Activated CD8-positive, alpha-beta T cell treated with anti-CD3 and anti-CD28 coated beads for 36 hours (primary cell): ENCODE results near the gene PGC. TPM values are rescaled to one million over a fixed set of nuclear protein-coding genes. Genes with fewer than 3 reads are reported as not detected.
A peak's percentile ranks its signal among the peaks of the same experiment; 100 is the strongest.

Experiments
- ATAC-seq: fragments of 200-7000 bp; cut with Tn5 transposase; one replicate; pipeline ENCODE4 v1.10.0; 2021; ENCODE audit warnings: mild to moderate bottlenecking, moderate library complexity
- CTCF ChIA-PET: fragments of 350-600 bp; sonication (Branson Sonifier 250); formaldehyde crosslinking; loops from one replicate; lab custom pipeline; 2021; ENCODE audit warnings: antibody characterized with exemption; lab: Charles Lee
- POLR2A ChIA-PET: fragments of 350-600 bp; sonication (Branson Sonifier 250); formaldehyde crosslinking; loops from one replicate; lab custom pipeline; 2021; ENCODE audit warnings: antibody characterized with exemption; lab: Charles Lee
- DNase-seq: peaks from one replicate; pipeline ENCODE4 v3.0.0-alpha.2; 2020
- H3K27ac Mint-ChIP-seq: one replicate; pipeline ENCODE4 v1.8.0; 2021; ENCODE audit warnings: mild to moderate bottlenecking, mixed read lengths
- H3K27me3 Mint-ChIP-seq: one replicate; pipeline ENCODE4 v1.8.0; 2021; ENCODE audit warnings: mixed read lengths
- H3K36me3 Mint-ChIP-seq: one replicate; pipeline ENCODE4 v1.8.0; 2021; ENCODE audit warnings: low read depth, mixed read lengths
- H3K4me1 Mint-ChIP-seq: one replicate; pipeline ENCODE4 v1.8.0; 2021; ENCODE audit warnings: low read depth, mixed read lengths
- H3K4me3 Mint-ChIP-seq: one replicate; pipeline ENCODE4 v1.8.0; 2021; ENCODE audit warnings: mild to moderate bottlenecking, moderate library complexity, mixed read lengths
- H3K9me3 Mint-ChIP-seq: one replicate; pipeline ENCODE4 v1.8.0; 2021; ENCODE audit warnings: mixed read lengths
- intact Hi-C: fragments of 100-400 bp; cut with micrococcal nuclease; formaldehyde crosslinking; loops from one replicate; pipeline ENCODE4 v1.10.0; 2022
- total RNA-seq, 2 experiments: library from RNA; stranded (reverse); gene quantifications; one replicate each; pipeline ENCODE4 v1.2.3, GENCODE V29; 2021
- TF ChIP-seq, protein P1 (sequence below): fragments of 200-600 bp; IDR thresholded peaks from one replicate; pipeline ENCODE4 v1.8.0; 2022; ENCODE audit warnings: antibody characterized with exemption, mild to moderate bottlenecking

Gene PGC
- total RNA-seq, 2 experiments from 2014 or later, result not detected

DNA sequence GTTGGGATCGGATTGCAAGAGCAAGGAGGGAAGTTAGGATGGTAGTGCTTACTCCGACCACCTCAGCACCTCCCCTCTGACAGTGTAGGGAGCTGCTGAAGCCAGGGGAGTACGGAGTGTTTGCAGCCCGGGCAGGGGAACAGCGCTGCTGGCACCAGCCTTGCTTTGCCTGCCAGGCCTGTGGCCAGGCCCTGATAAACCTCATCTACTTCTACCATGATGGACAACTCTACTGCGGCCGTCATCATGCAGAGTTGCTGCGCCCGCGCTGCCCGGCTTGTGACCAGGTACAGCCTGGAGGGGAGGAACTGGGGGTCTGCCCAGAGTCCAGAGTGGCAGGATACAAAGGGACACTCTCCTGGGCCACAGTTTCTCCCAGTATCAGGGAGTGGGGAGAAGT lies 38.1 kb upstream of the PGC start:
- ChIA-PET POLR2A (interaction anchor here (0.8 to 4.8 kb wide), 3 partner anchors 136 to 263 kb away, joined by 4 to 49 read pairs (median 37); partner anchors contain the start of genes BYSL, MED20 and TAF8), CTCF (interaction anchor here (0.7 to 12.8 kb wide), 14 partner anchors 9 to 319 kb away, joined by 3 to 214 read pairs (median 4); partner anchors contain the start of genes BYSL, MED20 and TAF8)
- H3K4me1 Mint-ChIP-seq, result peaks cover 23% of the 10 kb centered on the region
- H3K27ac Mint-ChIP-seq, result no peak overlapping the region
- TF ChIP-seq, protein P1, sequence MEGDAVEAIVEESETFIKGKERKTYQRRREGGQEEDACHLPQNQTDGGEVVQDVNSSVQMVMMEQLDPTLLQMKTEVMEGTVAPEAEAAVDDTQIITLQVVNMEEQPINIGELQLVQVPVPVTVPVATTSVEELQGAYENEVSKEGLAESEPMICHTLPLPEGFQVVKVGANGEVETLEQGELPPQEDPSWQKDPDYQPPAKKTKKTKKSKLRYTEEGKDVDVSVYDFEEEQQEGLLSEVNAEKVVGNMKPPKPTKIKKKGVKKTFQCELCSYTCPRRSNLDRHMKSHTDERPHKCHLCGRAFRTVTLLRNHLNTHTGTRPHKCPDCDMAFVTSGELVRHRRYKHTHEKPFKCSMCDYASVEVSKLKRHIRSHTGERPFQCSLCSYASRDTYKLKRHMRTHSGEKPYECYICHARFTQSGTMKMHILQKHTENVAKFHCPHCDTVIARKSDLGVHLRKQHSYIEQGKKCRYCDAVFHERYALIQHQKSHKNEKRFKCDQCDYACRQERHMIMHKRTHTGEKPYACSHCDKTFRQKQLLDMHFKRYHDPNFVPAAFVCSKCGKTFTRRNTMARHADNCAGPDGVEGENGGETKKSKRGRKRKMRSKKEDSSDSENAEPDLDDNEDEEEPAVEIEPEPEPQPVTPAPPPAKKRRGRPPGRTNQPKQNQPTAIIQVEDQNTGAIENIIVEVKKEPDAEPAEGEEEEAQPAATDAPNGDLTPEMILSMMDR, result no peak
- peak overlapping the region; percentile 91 for H3K4me3 Mint-ChIP-seq
- H3K27me3 Mint-ChIP-seq, result peaks cover 6% of the 10 kb centered on the region
- ATAC-seq, result no peak
- peaks cover 19% of the 10 kb centered on the region for H3K36me3 Mint-ChIP-seq
- no peak for DNase-seq
- H3K9me3 Mint-ChIP-seq, result no peaks in the 10 kb centered on the region
- intact Hi-C loops, result loop anchor here (10.0 kb wide), 1 partner anchor 140 kb away; the partner anchor contains the start of genes BYSL and MED20

DNA sequence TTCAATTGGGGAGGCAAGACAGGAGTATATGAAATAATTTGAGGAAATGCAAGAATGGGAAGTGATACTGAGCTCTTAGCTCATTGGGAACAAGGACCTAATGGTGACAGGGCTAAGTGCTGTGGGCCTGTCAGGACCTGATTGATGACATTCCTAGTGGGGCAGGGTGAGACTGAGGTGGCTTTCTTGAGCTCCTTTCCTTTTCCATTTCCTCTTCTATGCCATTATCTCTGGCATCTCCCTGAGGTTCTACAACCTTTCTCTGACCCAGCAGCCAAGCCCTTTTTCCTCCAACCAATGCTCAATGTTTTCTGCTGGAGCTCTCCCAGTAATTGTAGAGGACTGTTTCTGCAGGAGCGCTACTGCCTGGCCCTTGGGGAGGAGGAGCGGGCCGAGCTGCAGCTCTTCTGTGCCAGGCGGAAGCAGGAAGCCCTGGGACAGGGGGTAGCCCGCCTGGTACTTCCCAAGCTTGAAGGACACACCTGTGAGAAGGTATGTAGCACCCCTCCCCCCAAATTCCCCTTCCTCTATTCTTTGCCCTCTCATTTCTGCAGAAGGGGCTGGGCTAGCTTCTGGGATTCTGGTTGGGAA lies 37.5 kb upstream of the PGC start:
- TF ChIP-seq, protein P1, result no peak
- intact Hi-C loops, result loop anchor here (10.0 kb wide), 1 partner anchor 140 kb away; the partner anchor contains the start of genes BYSL and MED20
- CTCF ChIA-PET, result interaction anchor here (0.6 to 12.8 kb wide), 8 partner anchors 8 to 312 kb away, joined by 3 to 214 read pairs (median 3); partner anchors contain the start of genes BYSL, MED20 and TAF8
- no peak for ATAC-seq
- Mint-ChIP-seq H3K4me3 (peak overlapping the region; percentile 91), H3K27ac (no peak overlapping the region), H3K27me3 (peaks cover 6% of the 10 kb centered on the region), H3K9me3 (no peaks in the 10 kb centered on the region), H3K36me3 (peaks cover 14% of the 10 kb centered on the region), H3K4me1 (peaks cover 18% of the 10 kb centered on the region)
- DNase-seq, result no peak
- POLR2A ChIA-PET, result interaction anchor here (0.8 to 4.8 kb wide), 3 partner anchors 137 to 264 kb away, joined by 4 to 49 read pairs (median 37); partner anchors contain the start of genes BYSL, MED20 and TAF8

GRCh38 chr6:41783106-41783780 lies 36.0 kb upstream of the PGC start:
- TF ChIP-seq, protein P1, result no peak
- H3K9me3 Mint-ChIP-seq, result no peaks in the 10 kb centered on the region
- intact Hi-C loops, result loop anchor here (10.0 kb wide), 1 partner anchor 142 kb away; the partner anchor contains the start of genes BYSL and MED20
- no peak overlapping the region for H3K27ac Mint-ChIP-seq
- ATAC-seq (no peak), DNase-seq (no peak)
- H3K36me3 Mint-ChIP-seq, result peaks cover 6% of the 10 kb centered on the region
- peaks cover 20% of the 10 kb centered on the region for H3K4me1 Mint-ChIP-seq
- no peak overlapping the region for H3K4me3 Mint-ChIP-seq
- ChIA-PET POLR2A (interaction anchor here (0.6 to 0.8 kb wide), 2 partner anchors 152 to 261 kb away, joined by 3 to 4 read pairs; no protein-coding TSS in a partner anchor), CTCF (interaction anchor here (0.6 to 12.8 kb wide), 4 partner anchors 18 to 321 kb away, joined by 4 to 214 read pairs (median 6); partner anchors contain the start of gene TAF8)
- H3K27me3 Mint-ChIP-seq, result peaks cover 6% of the 10 kb centered on the region

DNA sequence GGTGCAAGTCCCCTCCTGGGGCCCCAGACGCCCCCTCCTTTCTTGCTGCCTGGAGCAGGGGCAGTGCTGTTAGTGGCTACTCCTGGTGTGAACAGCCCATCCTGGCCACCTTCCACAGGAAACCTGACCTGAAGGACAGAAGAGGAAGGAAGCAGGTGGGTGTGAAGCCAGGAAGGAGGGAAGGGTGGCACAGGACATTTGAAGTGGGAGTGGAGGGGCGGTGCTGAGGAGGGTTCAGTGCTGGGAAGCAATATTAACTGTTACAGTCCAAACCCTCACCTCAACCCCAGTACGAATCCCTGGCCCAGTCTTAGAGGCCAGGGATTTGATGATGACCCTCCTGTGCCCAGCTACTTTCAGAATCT lies 34.2 kb upstream of the PGC start:
- TF ChIP-seq, protein P1, result no peak
- Mint-ChIP-seq H3K4me3 (peak overlapping the region; percentile 83), H3K27ac (no peak overlapping the region), H3K9me3 (no peaks in the 10 kb centered on the region), H3K4me1 (peaks cover 21% of the 10 kb centered on the region), H3K27me3 (peaks cover 6% of the 10 kb centered on the region), H3K36me3 (no peaks in the 10 kb centered on the region)
- ChIA-PET POLR2A (no interaction called here), CTCF (interaction anchor here (0.8 to 12.8 kb wide), 8 partner anchors 9 to 389 kb away, joined by 3 to 214 read pairs (median 4); partner anchors contain the start of genes BYSL, MED20 and TAF8)
- DNase-seq, result no peak
- intact Hi-C loops, result loop anchor here (10.0 kb wide), 1 partner anchor 143 kb away; the partner anchor contains the start of genes BYSL and MED20
- ATAC-seq, result no peak
